HG03060 (cell line): ENCODE results near the gene SNAP91.
"Not testable (repeated sequence)": the region's sequence is repeated elsewhere in the genome, so short reads cannot be mapped to it uniquely, and the experiment has no call there.

Experiments used
- ATAC-seq: cut with Tn5 transposase; IDR thresholded peaks from one replicate; pipeline ENCODE4 v1.9.1; 2021; ENCODE audit warnings: low read depth, moderate number of reproducible peaks; ENCODE audit not compliant: unreplicated experiment

The SNAP91 gene, protein sequence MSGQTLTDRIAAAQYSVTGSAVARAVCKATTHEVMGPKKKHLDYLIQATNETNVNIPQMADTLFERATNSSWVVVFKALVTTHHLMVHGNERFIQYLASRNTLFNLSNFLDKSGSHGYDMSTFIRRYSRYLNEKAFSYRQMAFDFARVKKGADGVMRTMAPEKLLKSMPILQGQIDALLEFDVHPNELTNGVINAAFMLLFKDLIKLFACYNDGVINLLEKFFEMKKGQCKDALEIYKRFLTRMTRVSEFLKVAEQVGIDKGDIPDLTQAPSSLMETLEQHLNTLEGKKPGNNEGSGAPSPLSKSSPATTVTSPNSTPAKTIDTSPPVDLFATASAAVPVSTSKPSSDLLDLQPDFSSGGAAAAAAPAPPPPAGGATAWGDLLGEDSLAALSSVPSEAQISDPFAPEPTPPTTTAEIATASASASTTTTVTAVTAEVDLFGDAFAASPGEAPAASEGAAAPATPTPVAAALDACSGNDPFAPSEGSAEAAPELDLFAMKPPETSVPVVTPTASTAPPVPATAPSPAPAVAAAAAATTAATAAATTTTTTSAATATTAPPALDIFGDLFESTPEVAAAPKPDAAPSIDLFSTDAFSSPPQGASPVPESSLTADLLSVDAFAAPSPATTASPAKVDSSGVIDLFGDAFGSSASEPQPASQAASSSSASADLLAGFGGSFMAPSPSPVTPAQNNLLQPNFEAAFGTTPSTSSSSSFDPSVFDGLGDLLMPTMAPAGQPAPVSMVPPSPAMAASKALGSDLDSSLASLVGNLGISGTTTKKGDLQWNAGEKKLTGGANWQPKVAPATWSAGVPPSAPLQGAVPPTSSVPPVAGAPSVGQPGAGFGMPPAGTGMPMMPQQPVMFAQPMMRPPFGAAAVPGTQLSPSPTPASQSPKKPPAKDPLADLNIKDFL

GRCh38 chr6:83708970-83709747 lies at the start of gene SNAP91:
TSS of gene SNAP91 (minus strand) at chr6:83709101. CDS start at chr6:83707927, 1,174 bp downstream.
- ATAC-seq = no peak

DNA sequence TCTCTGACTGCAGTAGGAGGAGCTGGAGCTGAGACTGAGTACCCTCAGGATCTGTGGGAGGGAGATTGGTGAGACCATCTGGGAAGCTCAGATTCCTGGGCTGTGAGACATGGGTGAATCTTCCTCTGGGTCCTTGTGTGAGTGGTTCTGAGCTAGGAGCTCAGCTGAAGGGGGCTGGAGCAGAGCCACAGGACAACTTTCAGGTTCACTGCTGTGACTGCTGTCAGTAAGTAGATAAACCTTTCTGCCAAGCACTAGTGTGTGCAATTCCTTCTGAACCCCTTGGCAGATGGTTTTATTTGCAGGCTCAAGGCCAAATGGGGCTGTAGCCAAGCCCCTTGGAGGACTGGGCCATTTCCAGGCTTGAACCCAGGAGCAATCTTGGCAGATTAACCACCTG lies 49.6 kb upstream of the SNAP91 start:
- no peak for ATAC-seq

- no peak for ATAC-seq
Measured at GRCh38 chr6:83757021-83757420, 48.1 kb upstream of the SNAP91 start.

- no peak for ATAC-seq
Measured at GRCh38 chr6:83756565-83756964, 47.7 kb upstream of the SNAP91 start.

DNA sequence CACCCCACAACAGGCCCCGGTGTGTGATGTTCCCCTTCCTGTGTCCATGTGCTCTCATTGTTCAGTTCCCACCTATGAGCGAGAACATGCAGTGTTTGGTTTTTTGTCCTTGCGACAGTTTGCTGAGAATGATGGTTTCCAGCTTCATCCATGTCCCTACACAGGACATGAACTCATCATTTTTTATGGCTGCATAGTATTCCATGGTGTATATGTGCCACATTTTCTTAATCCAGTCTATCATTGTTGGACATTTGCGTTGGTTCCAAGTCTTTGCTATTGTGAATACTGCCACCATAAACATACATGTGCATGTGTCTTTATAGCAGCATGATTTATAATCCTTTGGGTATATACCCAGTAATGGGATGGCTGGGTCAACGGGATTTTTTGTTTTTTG lies 43.5 kb upstream of the SNAP91 start:
- ATAC-seq = not testable (repeated sequence)

DNA sequence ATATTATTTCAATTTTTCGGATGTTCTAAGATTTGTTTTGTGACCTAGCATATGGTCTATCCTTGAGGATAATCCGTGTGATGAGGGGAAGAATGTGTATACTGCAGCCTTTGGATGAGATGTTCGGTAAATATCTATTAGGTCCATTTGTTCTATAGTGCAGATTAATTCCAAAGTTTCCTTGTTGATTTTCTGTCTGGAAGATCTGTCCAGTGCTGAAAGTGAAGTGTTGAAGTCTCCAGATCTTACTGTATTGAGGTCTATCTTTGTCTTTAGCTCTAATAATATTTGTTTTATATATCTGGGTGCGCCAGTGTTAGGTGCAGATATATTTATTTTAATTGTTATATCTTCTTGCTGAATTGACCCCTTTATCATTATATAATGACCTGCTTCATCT lies 32.2 kb upstream of the SNAP91 start:
- no peak for ATAC-seq

GRCh38 chr6:83735461-83735860 lies 26.6 kb upstream of the SNAP91 start:
- ATAC-seq = no peak

DNA sequence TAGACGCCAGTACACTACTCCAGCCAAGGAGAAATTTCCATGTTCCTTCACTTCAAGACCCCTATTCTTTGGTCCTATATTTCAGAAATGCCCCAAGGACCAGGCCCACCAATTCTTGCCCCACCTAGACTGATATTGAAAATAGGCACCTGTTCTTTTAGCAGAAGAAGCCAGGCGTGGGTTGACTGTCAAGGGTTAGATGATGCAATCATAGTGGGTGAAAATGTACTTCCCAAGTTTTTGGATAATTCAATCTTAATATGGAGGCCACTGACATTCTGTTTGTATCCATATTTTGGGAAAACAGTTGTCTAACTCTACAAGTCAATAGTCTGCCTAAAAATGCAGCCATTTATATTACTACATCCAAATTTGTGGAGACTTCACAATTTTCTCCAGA lies 21.0 kb upstream of the SNAP91 start:
- no peak for ATAC-seq

DNA sequence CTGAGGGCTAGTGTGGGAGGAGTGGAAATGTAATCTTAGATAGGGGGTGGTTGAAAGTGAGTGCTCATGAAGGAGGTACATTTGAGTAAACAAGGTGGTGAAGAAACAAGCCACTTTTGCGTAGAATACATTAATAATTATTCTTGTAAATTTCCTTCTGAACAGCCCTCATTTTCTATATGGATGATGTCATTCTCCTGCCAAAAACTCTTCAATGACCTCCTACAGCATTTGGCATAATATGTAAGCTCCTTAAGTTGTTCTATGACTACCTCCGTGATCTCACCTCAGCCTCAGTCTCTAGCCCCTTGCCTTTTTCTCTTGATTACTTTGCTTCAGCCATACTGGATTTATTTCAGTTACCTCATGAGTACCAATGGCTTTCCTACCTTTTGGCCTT lies 14.0 kb upstream of the SNAP91 start:
- ATAC-seq = no peak

GRCh38 chr6:83717809-83718208 lies 8.9 kb upstream of the SNAP91 start:
- no peak for ATAC-seq

- no peak for ATAC-seq
Measured at GRCh38 chr6:83711958-83712357, 3.1 kb upstream of the SNAP91 start.

- ATAC-seq = no peak
Measured at GRCh38 chr6:83709748-83710050, 798 bp upstream of the SNAP91 start.

- ATAC-seq = no peak
Measured at GRCh38 chr6:83708546-83708969, 343 bp downstream of the SNAP91 start.

GRCh38 chr6:83707829-83708545 lies 914 bp downstream of the SNAP91 start:
- no peak for ATAC-seq

- ATAC-seq = no peak
Measured at GRCh38 chr6:83702749-83703148, 6.2 kb downstream of the SNAP91 start.

DNA sequence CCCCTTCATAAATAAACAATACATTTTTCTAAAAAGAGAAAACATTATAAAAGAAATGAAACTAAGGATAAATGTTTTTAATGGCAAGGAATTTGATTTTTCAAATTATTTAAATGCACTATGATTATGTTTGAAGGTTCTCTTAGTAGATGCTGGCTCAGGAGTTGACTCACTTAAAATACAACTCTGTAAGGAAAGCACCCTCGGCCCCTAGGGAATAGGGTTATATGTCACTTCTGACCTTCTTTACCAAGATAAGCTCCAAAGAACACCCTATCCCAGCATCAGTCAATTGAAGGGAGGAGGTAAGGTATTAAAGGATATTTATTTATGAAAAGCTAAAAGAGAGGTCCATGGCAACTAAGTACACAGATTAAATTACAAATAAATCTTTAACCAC lies 6.8 kb downstream of the SNAP91 start:
- no peak for ATAC-seq

GRCh38 chr6:83696674-83697073 lies 12.2 kb downstream of the SNAP91 start:
- ATAC-seq = no peak

DNA sequence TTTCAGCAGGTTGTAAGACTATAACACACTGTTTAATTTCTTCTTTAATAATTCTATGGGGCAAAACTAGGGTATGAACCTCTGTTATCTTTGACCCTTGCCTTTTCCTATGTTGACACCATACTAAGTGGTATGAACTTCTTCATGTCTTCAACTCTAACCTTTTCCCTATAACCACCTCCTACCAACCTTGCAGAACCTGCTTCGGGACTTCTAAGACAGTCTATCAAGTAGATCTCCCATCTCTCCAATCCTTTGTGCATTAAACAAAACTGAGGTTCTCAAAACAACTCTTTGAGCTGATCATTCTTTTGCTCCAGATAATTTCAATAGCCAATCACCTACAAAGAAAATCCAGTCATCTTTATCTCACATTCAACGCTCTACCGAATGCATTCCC lies 23.4 kb downstream of the SNAP91 start:
- ATAC-seq = no peak

DNA sequence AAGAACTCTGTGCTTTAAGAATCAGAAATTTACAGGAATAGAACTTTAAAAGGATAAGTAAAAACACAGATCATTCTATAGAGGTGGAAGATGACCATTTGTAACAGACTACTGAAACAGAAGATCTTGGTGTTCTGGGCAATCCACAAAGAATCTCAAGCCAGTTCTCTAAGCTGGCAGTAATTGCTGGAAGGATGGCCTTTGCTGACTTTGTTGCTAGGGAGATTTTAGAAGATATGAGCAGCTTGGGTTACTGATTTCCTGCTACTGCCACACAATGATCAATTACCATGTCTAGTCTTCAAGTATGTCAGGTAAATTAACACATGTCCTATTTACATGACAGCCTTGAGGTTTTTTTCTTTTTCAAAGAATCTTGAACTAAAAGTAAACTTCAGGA lies 31.1 kb downstream of the SNAP91 start:
- ATAC-seq = no peak

DNA sequence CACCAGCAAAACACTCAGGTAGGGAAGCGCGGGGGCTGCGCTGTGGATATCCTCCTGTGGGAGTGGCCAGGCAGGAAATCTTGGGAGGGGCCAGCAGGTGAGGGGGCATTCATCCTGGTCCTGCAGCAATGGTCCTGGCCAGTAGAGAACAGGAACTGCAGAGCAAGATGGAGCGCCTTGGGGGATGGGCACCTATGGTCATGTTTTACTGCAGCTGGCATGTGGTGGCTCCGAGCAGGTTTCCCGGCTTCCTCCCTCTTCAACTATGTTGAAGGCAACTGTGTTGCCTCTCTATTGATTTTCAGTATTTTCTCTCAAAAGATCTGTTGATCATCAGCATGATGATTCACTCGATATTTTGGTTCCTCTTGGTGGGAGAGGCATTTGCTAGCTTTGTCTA lies 70.9 kb downstream of the SNAP91 start:
- no peak for ATAC-seq
